Neural cell (in vitro differentiated cells): ENCODE measurements around the gene CDCA3. TPM values are rescaled to one million over a fixed set of nuclear protein-coding genes. Genes with fewer than 3 reads are reported as not detected.

ENCODE experiments used
- H2AFZ ChIP-seq: fragments of 200-600, 300-800 bp; sonication (generic), shearing (Covaris generic); 2 replicates; pipeline ENCODE4 v1.6.0; 2014; ENCODE audit warnings: low read depth, mild to moderate bottlenecking, antibody characterized with exemption, low read length, moderate library complexity
- H3F3A ChIP-seq: fragments of 200-600 bp; shearing (Covaris generic); 2 replicates; pipeline ENCODE4 v1.6.1; 2016; ENCODE audit warnings: mild to moderate bottlenecking, moderate library complexity, mixed read lengths, antibody characterized with exemption, low read length; ENCODE audit not compliant: insufficient read depth, poor library complexity, severe bottlenecking
- H3K27ac ChIP-seq: fragments of 200-600, 300-800 bp; sonication (generic), shearing (Covaris generic); 2 replicates; pipeline ENCODE4 v1.5.1; 2014; ENCODE audit warnings: mild to moderate bottlenecking, low read length, moderate library complexity
- H3K27me3 ChIP-seq: fragments of 300-800, 200-600 bp; sonication (generic), shearing (Covaris generic); 2 replicates; pipeline ENCODE4 v1.6.0; 2014; ENCODE audit warnings: mild to moderate bottlenecking, low read depth, low read length, moderate library complexity; ENCODE audit not compliant: insufficient read depth
- H3K36me3 ChIP-seq: fragments of 300-800, 200-600 bp; sonication (generic), shearing (Covaris generic); 2 replicates; pipeline ENCODE4 v1.5.1; 2014; ENCODE audit warnings: mild to moderate bottlenecking, antibody characterized with exemption, low read length, moderate library complexity; ENCODE audit not compliant: insufficient read depth
- H3K4me2 ChIP-seq: fragments of 300-800, 200-600 bp; sonication (generic), shearing (Covaris generic); 2 replicates; pipeline ENCODE4 v1.6.0; 2014; ENCODE audit warnings: mild to moderate bottlenecking, low read length
- H3K4me3 ChIP-seq: fragments of 300-800, 200-600 bp; sonication (generic), shearing (Covaris generic); 2 replicates; pipeline ENCODE4 v1.5.1; 2014; ENCODE audit warnings: mild to moderate bottlenecking, low read length, moderate library complexity
- H3K79me2 ChIP-seq: fragments of 200-600 bp; shearing (Covaris generic); replicated peaks from 2 replicates; pipeline ENCODE4 v1.6.0; 2014; ENCODE audit warnings: mild to moderate bottlenecking, low read length, moderate library complexity; ENCODE audit not compliant: insufficient read depth
- H3K9ac ChIP-seq: fragments of 300-800, 200-600 bp; sonication (generic), shearing (Covaris generic); 2 replicates; pipeline ENCODE4 v1.6.1; 2016; ENCODE audit warnings: mild to moderate bottlenecking, low read length, mixed read lengths
- H3K9me2 ChIP-seq: fragments of 200-600 bp; shearing (Covaris generic); 2 replicates; pipeline ENCODE4 v1.6.1; 2016; ENCODE audit warnings: mild to moderate bottlenecking, low read length, mixed read lengths; ENCODE audit not compliant: insufficient read depth
- H3K9me3 ChIP-seq: fragments of 200-600, 300-800 bp; sonication (generic), shearing (Covaris generic); 2 replicates; pipeline ENCODE4 v1.6.1; 2016; ENCODE audit warnings: mild to moderate bottlenecking, mixed run types, low read length, moderate library complexity, mixed read lengths
- H4K20me1 ChIP-seq: fragments of 200-600 bp; shearing (Covaris generic); 2 replicates; pipeline ENCODE4 v1.6.1; 2016; ENCODE audit warnings: mild to moderate bottlenecking, mixed run types; ENCODE audit not compliant: insufficient read depth
- EP300 ChIP-seq: fragments of 450-650 bp; conservative IDR thresholded peaks from 2 replicates; pipeline ENCODE4 v1.6.1; 2014; ENCODE audit warnings: antibody characterized with exemption, mild to moderate bottlenecking, moderate library complexity; ENCODE audit not compliant: poor library complexity, severe bottlenecking
- EZH2 ChIP-seq: fragments of 200-600, 300-800 bp; shearing (Covaris generic), sonication (generic); IDR thresholded peaks from 2 replicates; pipeline ENCODE4 v1.6.1; 2014; ENCODE audit warnings: antibody characterized with exemption, low read length, borderline replicate concordance, mild to moderate bottlenecking; ENCODE audit not compliant: insufficient read depth, poor library complexity, severe bottlenecking
- MXI1 ChIP-seq: fragments of 450-650 bp; conservative IDR thresholded peaks from 2 replicates; pipeline ENCODE4 v1.6.1; 2014; ENCODE audit warnings: antibody characterized with exemption, mild to moderate bottlenecking; ENCODE audit not compliant: poor library complexity, severe bottlenecking
- POLR2AphosphoS5 ChIP-seq: IDR thresholded peaks from 2 replicates; pipeline ENCODE4 v1.6.1; 2012
- RAD21 ChIP-seq: fragments of 450-650 bp; conservative IDR thresholded peaks from 2 replicates; pipeline ENCODE4 v1.6.1; 2014; ENCODE audit warnings: antibody characterized with exemption, mild to moderate bottlenecking, moderate library complexity
- SMC3 ChIP-seq: fragments of 450-650 bp; conservative IDR thresholded peaks from 2 replicates; pipeline ENCODE4 v1.6.1; 2014; ENCODE audit warnings: antibody characterized with exemption, mild to moderate bottlenecking, moderate library complexity; ENCODE audit not compliant: poor library complexity
- TAF1 ChIP-seq: IDR thresholded peaks from 2 replicates; pipeline ENCODE4 v1.6.1; 2012; ENCODE audit warnings: low read depth
- polyA plus RNA-seq: library from polyadenylated mRNA; depleted of rRNA; stranded (reverse); fragments of >200 nt; gene quantifications from 2 replicates; pipeline ENCODE4 v1.2.3, GENCODE V29; 2014
- TF ChIP-seq, protein P1 (sequence below): IDR thresholded peaks from 2 replicates; pipeline ENCODE4 v1.6.1; 2012; ENCODE audit warnings: borderline replicate concordance
- TF ChIP-seq, protein P2 (sequence below): fragments of 450-650 bp; IDR thresholded peaks from 2 replicates; pipeline ENCODE4 v1.5.1; 2014; ENCODE audit warnings: antibody characterized with exemption, mild to moderate bottlenecking, moderate library complexity; ENCODE audit not compliant: poor library complexity, severe bottlenecking

CDCA3 gene
- polyA plus RNA-seq, 1 donor from 2014 or later = 7.3 TPM

DNA sequence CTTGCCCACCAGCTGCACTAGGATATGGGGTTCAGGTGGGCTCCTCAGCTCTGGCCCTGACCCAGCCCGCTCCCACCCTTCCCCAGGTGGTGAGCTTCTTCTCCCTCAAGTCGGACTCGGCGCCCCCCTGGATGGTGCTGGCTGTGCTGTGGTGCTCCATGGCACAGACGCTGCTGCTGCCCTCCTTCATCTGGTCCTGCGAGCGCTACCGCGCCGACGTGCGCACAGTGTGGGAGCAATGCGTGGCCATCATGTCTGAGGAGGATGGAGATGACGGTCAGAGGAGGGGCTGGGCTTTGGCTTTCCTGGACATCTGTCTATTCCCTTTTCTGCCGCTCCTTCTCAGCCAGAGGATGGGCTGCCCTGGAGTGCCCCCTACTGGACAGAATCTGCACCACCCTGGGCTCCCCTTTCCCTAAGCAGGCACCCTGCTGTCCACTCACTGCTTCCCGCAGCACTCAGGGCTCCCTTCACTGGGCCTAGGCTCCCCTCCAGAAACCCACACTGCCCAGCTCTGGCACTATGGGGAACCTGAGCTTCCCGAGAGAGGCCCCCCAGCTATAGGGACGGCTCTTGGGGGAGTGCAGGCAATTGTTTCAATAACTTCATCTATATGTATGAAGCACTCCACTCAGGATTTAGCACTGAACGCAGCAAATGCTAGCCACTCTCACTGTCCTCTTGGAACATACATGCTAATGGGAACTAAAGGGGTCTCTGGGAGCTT lies 25.5 kb downstream of the CDCA3 start:
- no peak for TF ChIP-seq EZH2
- TF ChIP-seq POLR2AphosphoS5 = no peak
- peak; percentile 32 for TF ChIP-seq MXI1
- TF ChIP-seq, protein P1, sequence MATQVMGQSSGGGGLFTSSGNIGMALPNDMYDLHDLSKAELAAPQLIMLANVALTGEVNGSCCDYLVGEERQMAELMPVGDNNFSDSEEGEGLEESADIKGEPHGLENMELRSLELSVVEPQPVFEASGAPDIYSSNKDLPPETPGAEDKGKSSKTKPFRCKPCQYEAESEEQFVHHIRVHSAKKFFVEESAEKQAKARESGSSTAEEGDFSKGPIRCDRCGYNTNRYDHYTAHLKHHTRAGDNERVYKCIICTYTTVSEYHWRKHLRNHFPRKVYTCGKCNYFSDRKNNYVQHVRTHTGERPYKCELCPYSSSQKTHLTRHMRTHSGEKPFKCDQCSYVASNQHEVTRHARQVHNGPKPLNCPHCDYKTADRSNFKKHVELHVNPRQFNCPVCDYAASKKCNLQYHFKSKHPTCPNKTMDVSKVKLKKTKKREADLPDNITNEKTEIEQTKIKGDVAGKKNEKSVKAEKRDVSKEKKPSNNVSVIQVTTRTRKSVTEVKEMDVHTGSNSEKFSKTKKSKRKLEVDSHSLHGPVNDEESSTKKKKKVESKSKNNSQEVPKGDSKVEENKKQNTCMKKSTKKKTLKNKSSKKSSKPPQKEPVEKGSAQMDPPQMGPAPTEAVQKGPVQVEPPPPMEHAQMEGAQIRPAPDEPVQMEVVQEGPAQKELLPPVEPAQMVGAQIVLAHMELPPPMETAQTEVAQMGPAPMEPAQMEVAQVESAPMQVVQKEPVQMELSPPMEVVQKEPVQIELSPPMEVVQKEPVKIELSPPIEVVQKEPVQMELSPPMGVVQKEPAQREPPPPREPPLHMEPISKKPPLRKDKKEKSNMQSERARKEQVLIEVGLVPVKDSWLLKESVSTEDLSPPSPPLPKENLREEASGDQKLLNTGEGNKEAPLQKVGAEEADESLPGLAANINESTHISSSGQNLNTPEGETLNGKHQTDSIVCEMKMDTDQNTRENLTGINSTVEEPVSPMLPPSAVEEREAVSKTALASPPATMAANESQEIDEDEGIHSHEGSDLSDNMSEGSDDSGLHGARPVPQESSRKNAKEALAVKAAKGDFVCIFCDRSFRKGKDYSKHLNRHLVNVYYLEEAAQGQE = no peak
- TF ChIP-seq SMC3 = peak; percentile 89
- TF ChIP-seq, protein P2, sequence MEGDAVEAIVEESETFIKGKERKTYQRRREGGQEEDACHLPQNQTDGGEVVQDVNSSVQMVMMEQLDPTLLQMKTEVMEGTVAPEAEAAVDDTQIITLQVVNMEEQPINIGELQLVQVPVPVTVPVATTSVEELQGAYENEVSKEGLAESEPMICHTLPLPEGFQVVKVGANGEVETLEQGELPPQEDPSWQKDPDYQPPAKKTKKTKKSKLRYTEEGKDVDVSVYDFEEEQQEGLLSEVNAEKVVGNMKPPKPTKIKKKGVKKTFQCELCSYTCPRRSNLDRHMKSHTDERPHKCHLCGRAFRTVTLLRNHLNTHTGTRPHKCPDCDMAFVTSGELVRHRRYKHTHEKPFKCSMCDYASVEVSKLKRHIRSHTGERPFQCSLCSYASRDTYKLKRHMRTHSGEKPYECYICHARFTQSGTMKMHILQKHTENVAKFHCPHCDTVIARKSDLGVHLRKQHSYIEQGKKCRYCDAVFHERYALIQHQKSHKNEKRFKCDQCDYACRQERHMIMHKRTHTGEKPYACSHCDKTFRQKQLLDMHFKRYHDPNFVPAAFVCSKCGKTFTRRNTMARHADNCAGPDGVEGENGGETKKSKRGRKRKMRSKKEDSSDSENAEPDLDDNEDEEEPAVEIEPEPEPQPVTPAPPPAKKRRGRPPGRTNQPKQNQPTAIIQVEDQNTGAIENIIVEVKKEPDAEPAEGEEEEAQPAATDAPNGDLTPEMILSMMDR = peak; percentile 95
- TF ChIP-seq RAD21 = peak; percentile 93
- TF ChIP-seq EP300 = no peak
- TF ChIP-seq TAF1 = no peak
- peak overlapping the region; percentile 25 for H3K4me2 ChIP-seq
- H3K9me2 ChIP-seq = no peaks in the 10 kb centered on the region
- no peaks in the 10 kb centered on the region for H4K20me1 ChIP-seq
- no peaks in the 10 kb centered on the region for H3K36me3 ChIP-seq
- peak overlapping the region; percentile 52 for H3K9ac ChIP-seq
- H3K27me3 ChIP-seq = no peaks in the 10 kb centered on the region
- H3K4me3 ChIP-seq = peak overlapping the region; percentile 70
- peak overlapping the region; percentile 44 for H3K27ac ChIP-seq
- no peaks in the 10 kb centered on the region for H3K9me3 ChIP-seq
- H3F3A ChIP-seq = peaks cover 10% of the 10 kb centered on the region
- no peak overlapping the region for H2AFZ ChIP-seq
- H3K79me2 ChIP-seq = peaks cover 33% of the 10 kb centered on the region

DNA sequence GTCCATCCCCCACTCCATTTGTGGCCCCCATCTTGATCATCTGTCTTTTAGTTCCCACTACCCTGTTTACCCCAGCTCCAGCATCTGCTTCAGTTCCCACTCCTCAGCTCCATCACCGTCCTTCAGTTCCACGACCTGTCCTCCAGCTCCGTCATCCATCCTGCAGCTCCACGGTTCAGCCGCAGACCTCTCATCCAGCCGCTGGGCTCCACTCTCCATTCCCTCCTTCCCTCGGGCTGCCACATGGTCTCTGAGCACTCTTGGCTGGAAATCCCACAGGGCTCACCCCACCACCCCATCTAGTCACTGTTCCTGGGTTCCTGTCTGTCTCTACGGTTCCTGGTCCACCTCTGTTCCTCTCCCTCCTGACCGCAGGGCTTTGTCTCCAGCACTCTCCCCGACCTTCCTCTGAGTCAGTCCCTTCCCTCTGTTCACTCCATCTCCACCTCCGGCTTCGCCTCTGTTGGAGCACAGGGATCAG lies 26.1 kb downstream of the CDCA3 start:
- no peaks in the 10 kb centered on the region for H3K9me2 ChIP-seq
- no peaks in the 10 kb centered on the region for H3K9me3 ChIP-seq
- H3K36me3 ChIP-seq = no peaks in the 10 kb centered on the region
- H3K9ac ChIP-seq = peak overlapping the region; percentile 52
- peak overlapping the region; percentile 70 for H3K4me3 ChIP-seq
- H3K4me2 ChIP-seq = peak overlapping the region; percentile 25
- H3F3A ChIP-seq = peaks cover 10% of the 10 kb centered on the region
- no peak overlapping the region for H2AFZ ChIP-seq
- no peaks in the 10 kb centered on the region for H4K20me1 ChIP-seq
- no peaks in the 10 kb centered on the region for H3K27me3 ChIP-seq
- TF ChIP-seq MXI1 (no peak), RAD21 (no peak), EP300 (no peak), TAF1 (no peak), POLR2AphosphoS5 (no peak), EZH2 (no peak), SMC3 (no peak)
- TF ChIP-seq, protein P1 = no peak
- TF ChIP-seq, protein P2 = no peak
- peaks cover 32% of the 10 kb centered on the region for H3K79me2 ChIP-seq
- H3K27ac ChIP-seq = peak overlapping the region; percentile 44
